Caco-2 (cell line): ENCODE measurements around the gene NTMT2. TPM values are rescaled to one million over a fixed set of nuclear protein-coding genes. Genes with fewer than 3 reads are reported as not detected.
A peak's percentile ranks its signal among the peaks of the same experiment; 100 is the strongest.

Source experiments
- Bru-seq: library from RNA; stranded (reverse); fragments of 400-500 nt; gene quantifications from one replicate; lab custom pipeline; 2021; lab: Mats Ljungman, UMichigan
- BruChase-seq, 2 experiments: library from RNA; stranded (reverse); fragments of 400-500 nt; gene quantifications; one replicate each; lab custom pipeline; 2021; lab: Mats Ljungman, UMichigan
- BruUV-seq: library from RNA; stranded (reverse); fragments of 400-500 nt; replicated peaks from 2 replicates; lab custom pipeline; 2021; lab: Mats Ljungman, UMichigan
- CTCF ChIA-PET: fragments of 300-600 bp; sonication (Branson Sonifier 250); formaldehyde crosslinking; loops from one replicate; lab custom pipeline; 2022; ENCODE audit warnings: antibody characterized with exemption; lab: Charles Lee
- POLR2A ChIA-PET: fragments of 300-600 bp; sonication (Branson Sonifier 250); formaldehyde crosslinking; loops from one replicate; lab custom pipeline; 2022; ENCODE audit warnings: antibody characterized with exemption; lab: Charles Lee
- DNase-seq, 2 experiments: peaks; one replicate each; pipeline versions ENCODE4 v3.0.0 to v3.0.0-alpha.2; 2020 to 2022
- H3K27me3 ChIP-seq: replicated peaks from 2 replicates; pipeline ENCODE4 v1.6.0; 2011; ENCODE audit warnings: low read length; ENCODE audit not compliant: control insufficient read depth, insufficient read depth
- H3K36me3 ChIP-seq: 2 replicates; pipeline ENCODE4 v1.5.1; 2011; ENCODE audit warnings: low read length; ENCODE audit not compliant: control insufficient read depth, insufficient read depth
- H3K4me1 ChIP-seq: fragments of 250-450 bp; sonication (Bioruptor Pico); 2 replicates; pipeline ENCODE4 v1.5.1; 2020; ENCODE audit warnings: mild to moderate bottlenecking
- H3K4me3 ChIP-seq: 2 replicates; pipeline ENCODE4 v1.5.1; 2011; ENCODE audit warnings: low read depth, mild to moderate bottlenecking, control low read depth, low read length
- H3K9me3 ChIP-seq: fragments of 250-450 bp; sonication (Bioruptor Pico); 2 replicates; pipeline ENCODE4 v1.5.1; 2020; ENCODE audit warnings: mild to moderate bottlenecking, moderate library complexity
- H3K27ac Mint-ChIP-seq: one replicate; pipeline ENCODE4 v1.8.0; 2022; ENCODE audit warnings: mixed read lengths; ENCODE audit not compliant: unreplicated experiment
- H3K27me3 Mint-ChIP-seq: one replicate; pipeline ENCODE4 v1.8.0; 2022; ENCODE audit warnings: mixed read lengths; ENCODE audit not compliant: insufficient read depth, unreplicated experiment
- H3K36me3 Mint-ChIP-seq: one replicate; pipeline ENCODE4 v1.8.0; 2022; ENCODE audit warnings: mild to moderate bottlenecking, mixed read lengths; ENCODE audit not compliant: insufficient read depth, unreplicated experiment
- H3K4me1 Mint-ChIP-seq: one replicate; pipeline ENCODE4 v1.8.0; 2022; ENCODE audit warnings: low read depth, mixed read lengths; ENCODE audit not compliant: unreplicated experiment
- H3K4me3 Mint-ChIP-seq: one replicate; pipeline ENCODE4 v1.8.0; 2022; ENCODE audit warnings: mild to moderate bottlenecking, moderate library complexity, mixed read lengths; ENCODE audit not compliant: unreplicated experiment
- H3K9me3 Mint-ChIP-seq: one replicate; pipeline ENCODE4 v1.8.0; 2022; ENCODE audit warnings: mixed read lengths; ENCODE audit not compliant: unreplicated experiment
- intact Hi-C: fragments of 100-400 bp; cut with micrococcal nuclease; formaldehyde crosslinking; loops from one replicate; pipeline ENCODE4 v1.10.0; 2022; ENCODE audit not compliant: unreplicated experiment
- long read RNA-seq: library from polyadenylated mRNA; stranded (forward); transcript quantifications from one replicate; pipeline ENCODE4 v2.0.0, GENCODE V29; 2022
- total RNA-seq: library from RNA; stranded (reverse); gene quantifications from 2 replicates; pipeline ENCODE4 v1.2.3, GENCODE V29; 2022
- TF ChIP-seq, protein P1 (sequence below), 2 experiments: fragments of 200-600 bp in 1 of 2; IDR thresholded peaks; 1 replicate in 1 of 2; 2 replicates in 1 of 2; pipeline versions ENCODE4 v1.5.1 to v1.8.0; 2011 to 2022; ENCODE audit warnings: antibody characterized with exemption in 1 of 2, control low read depth in 1 of 2, inconsistent platforms in 1 of 2, low read depth in 1 of 2, low read length in 1 of 2, mild to moderate bottlenecking in 1 of 2, moderate library complexity in 1 of 2; ENCODE audit not compliant: insufficient read depth in 1 of 2, severe bottlenecking in 1 of 2, unreplicated experiment in 1 of 2

Gene NTMT2
- total RNA-seq: not detected in 2 replicates
- Bru-seq, nascent RNA: percentile 12 among the genes with signal in this experiment
- BruChase-seq, experiment 1, labeled RNA remaining after a 2-hour chase: percentile 13 among the genes with signal in this experiment
- percentile 11 among the genes with signal in this experiment for BruChase-seq, experiment 2, labeled RNA remaining after a 6-hour chase
- long read RNA-seq: 0 reads

DNA sequence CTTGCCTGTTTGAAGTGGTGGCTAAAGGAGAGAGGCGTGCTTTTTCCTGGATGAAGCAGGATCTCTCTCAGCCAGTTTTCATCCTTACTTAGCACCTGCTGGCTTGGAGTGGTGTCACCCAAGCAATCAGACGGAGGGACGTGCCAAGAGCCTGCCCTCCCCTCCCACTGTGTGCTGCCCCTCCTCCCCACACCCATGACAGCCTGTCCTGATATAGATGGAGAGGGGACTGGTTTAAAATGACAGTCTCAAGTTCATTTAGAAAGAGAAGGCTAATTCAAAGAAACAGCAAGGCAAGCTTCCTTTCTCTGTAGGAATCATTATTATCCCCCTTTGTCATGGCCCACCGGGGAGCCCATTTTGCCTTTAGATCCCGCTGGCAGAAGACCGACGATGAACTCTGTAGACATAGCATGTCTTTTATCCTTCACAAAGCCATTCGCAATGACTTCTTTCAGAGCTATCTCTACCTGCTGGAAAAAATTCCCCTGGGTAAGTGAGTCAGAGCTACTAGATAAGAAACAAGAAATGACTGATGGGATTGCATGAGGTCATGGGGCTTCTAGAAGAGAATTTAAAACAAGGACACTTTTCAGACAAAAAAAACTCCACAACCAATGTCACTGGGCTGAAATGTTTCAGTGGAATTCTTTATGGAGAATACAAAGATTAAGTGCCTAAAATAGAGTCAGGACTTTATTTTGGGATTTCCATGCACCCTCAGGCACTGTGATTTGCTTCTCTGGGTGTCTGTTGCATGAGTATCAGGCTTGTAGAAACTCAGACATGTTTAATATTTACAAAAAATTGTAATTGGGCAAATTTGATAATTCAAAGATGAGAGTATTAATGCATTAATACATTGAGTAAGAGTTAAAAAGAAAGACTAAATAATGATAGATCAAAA, at the start of gene NTMT2:
Gene NTMT2, plus strand, starts transcription at position 190 of the 907 bp plus-strand sequence. Its CDS starts 149 bp downstream, at position 339.
- TF ChIP-seq, protein P1, sequence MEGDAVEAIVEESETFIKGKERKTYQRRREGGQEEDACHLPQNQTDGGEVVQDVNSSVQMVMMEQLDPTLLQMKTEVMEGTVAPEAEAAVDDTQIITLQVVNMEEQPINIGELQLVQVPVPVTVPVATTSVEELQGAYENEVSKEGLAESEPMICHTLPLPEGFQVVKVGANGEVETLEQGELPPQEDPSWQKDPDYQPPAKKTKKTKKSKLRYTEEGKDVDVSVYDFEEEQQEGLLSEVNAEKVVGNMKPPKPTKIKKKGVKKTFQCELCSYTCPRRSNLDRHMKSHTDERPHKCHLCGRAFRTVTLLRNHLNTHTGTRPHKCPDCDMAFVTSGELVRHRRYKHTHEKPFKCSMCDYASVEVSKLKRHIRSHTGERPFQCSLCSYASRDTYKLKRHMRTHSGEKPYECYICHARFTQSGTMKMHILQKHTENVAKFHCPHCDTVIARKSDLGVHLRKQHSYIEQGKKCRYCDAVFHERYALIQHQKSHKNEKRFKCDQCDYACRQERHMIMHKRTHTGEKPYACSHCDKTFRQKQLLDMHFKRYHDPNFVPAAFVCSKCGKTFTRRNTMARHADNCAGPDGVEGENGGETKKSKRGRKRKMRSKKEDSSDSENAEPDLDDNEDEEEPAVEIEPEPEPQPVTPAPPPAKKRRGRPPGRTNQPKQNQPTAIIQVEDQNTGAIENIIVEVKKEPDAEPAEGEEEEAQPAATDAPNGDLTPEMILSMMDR (IDR thresholded peaks at IDR 0.05; ENCODE audit: insufficient read depth in 1 of 2, low read depth in 1 of 2, low read length in 1 of 2, severe bottlenecking in 1 of 2, unreplicated experiment in 1 of 2): no peak
- DNase-seq: no peak
- peaks cover 21% of the 10 kb centered on the region for H3K4me1 ChIP-seq
- Mint-ChIP-seq H3K36me3 (no peaks in the 10 kb centered on the region), H3K4me3 (peak within 1 kb of the TSS; percentile 55), H3K27ac (peak within 1 kb of the TSS; percentile 37), H3K9me3 (no peaks in the 10 kb centered on the region), H3K27me3 (no peaks in the 10 kb centered on the region), H3K4me1 (peaks cover 23% of the 10 kb centered on the region)
- intact Hi-C loops: loop anchor here (10.0 kb wide), 1 partner anchor 211 kb away; no protein-coding TSS in a partner anchor
- H3K9me3 ChIP-seq: no peaks in the 10 kb centered on the region
- H3K36me3 ChIP-seq: no peaks in the 10 kb centered on the region
- H3K4me3 ChIP-seq: no peak within 1 kb of the TSS
- ChIA-PET POLR2A (no interaction called here), CTCF (no interaction called here)
- H3K27me3 ChIP-seq: no peaks in the 10 kb centered on the region
- no TSS peak for BruUV-seq

DNA sequence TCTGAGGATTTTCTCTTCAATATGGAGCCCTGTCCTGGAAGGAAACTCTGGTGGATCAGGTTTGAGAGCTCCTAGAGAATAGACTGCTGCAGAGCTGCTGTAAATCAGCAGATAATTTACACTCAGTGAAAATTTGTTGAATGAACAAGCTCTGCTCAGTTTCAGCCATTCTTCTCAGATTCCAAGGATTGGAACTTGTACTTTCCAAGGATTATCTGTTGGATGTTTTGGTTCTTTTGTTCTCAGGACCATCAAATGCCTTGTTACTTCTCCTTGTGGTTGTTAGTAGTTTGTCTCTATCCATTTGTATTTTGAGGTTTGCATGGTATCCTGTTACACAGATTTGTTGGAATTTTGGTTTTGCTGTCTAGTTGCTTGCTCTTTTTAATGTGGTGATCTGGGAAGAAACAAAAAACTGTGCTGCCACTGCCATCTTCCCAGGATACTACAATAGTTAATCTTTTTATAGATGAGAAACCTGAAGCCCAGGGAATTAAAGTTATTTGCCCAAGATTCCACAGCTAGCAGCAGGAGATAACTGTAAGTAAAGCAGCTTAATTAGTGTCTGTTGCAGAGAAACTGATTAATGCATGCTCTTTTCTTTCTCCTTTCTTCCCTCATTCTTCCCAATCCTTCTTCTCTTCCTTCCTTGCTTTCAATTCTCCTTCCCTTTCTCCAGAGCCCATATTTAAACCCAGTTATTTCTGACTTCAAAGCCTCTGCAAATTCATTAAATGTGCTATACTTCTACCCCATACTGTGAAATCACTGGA, 49.6 kb upstream of the NTMT2 start:
- Mint-ChIP-seq H3K4me3 (peak overlapping the region; percentile 45), H3K9me3 (peaks cover 10% of the 10 kb centered on the region), H3K4me1 (no peaks in the 10 kb centered on the region), H3K27ac (no peak overlapping the region), H3K36me3 (no peaks in the 10 kb centered on the region), H3K27me3 (peaks cover 9% of the 10 kb centered on the region)
- CTCF ChIA-PET: no interaction called here
- H3K27me3 ChIP-seq: no peaks in the 10 kb centered on the region
- POLR2A ChIA-PET: no interaction called here
- intact Hi-C loops: loop anchor here (2.0 kb wide), 1 partner anchor 21 kb away; the partner anchor contains the start of gene KIFAP3
- TF ChIP-seq, protein P1 (IDR thresholded peaks at IDR 0.05; ENCODE audit: insufficient read depth in 1 of 2, low read depth in 1 of 2, low read length in 1 of 2, severe bottlenecking in 1 of 2, unreplicated experiment in 1 of 2): no peak
- no peaks in the 10 kb centered on the region for H3K4me1 ChIP-seq
- no peak for DNase-seq
- H3K9me3 ChIP-seq: no peaks in the 10 kb centered on the region
- BruUV-seq: no TSS peak
- no peak overlapping the region for H3K4me3 ChIP-seq
- no peaks in the 10 kb centered on the region for H3K36me3 ChIP-seq
